ENCODE results near the gene KISS1R. TPM values are rescaled to one million over a fixed set of nuclear protein-coding genes. Genes with fewer than 3 reads are reported as not detected.

KISS1R gene
- total and polyA plus RNA-seq, 9 donors: 0.28 to 0.90 TPM; not detected in 7

GRCh38 chr19:882871-883497 is 34.1 kb upstream of the KISS1R start:
- 83 to 88% (median 85%) methylated on average over 30 of the region's 30 CpGs for WGBS, 3 donors
- Histone ChIP-seq H3K4me1 (ENCODE audit: insufficient read depth) (no peaks in the 10 kb centered on the region), H3K9me3 (no peaks in the 10 kb centered on the region), H3K36me3 (no peaks in the 10 kb centered on the region), H3K27ac (no peak overlapping the region), H3K27me3 (no peaks in the 10 kb centered on the region), H3K4me3 (no peak overlapping the region)
- no peak for TF ChIP-seq POLR2A (IDR thresholded peaks at IDR 0.05)
- no peak for TF ChIP-seq EP300 (IDR thresholded peaks at IDR 0.05)
- no peak for TF ChIP-seq CTCF (IDR thresholded peaks at IDR 0.05)
- intact Hi-C loops (cut with DNase I): no loop called here
- no peak for DNase-seq

GRCh38 chr19:883661-884211 is 33.4 kb upstream of the KISS1R start:
- intact Hi-C loops (cut with DNase I): no loop called here
- no peak overlapping the region for H3K4me3 ChIP-seq
- no peaks in the 10 kb centered on the region for H3K27me3 ChIP-seq
- 88 to 89% (median 89%) methylated on average over 22 of the region's 22 CpGs for WGBS, 3 donors
- H3K9me3 ChIP-seq: no peaks in the 10 kb centered on the region
- DNase-seq: no peak
- no peak for TF ChIP-seq POLR2A (IDR thresholded peaks at IDR 0.05)
- no peaks in the 10 kb centered on the region for H3K36me3 ChIP-seq
- H3K4me1 ChIP-seq (ENCODE audit: insufficient read depth): no peaks in the 10 kb centered on the region
- H3K27ac ChIP-seq: no peak overlapping the region

GRCh38 chr19:884420-885211 is 32.5 kb upstream of the KISS1R start:
- Histone ChIP-seq H3K36me3 (no peaks in the 10 kb centered on the region), H3K27me3 (no peaks in the 10 kb centered on the region), H3K4me3 (no peak overlapping the region), H3K4me1 (ENCODE audit: insufficient read depth) (no peaks in the 10 kb centered on the region), H3K27ac (no peak overlapping the region), H3K9me3 (no peaks in the 10 kb centered on the region)
- TF ChIP-seq EP300 (IDR thresholded peaks at IDR 0.05) (no peak), POLR2A (IDR thresholded peaks at IDR 0.05) (no peak), CTCF (IDR thresholded peaks at IDR 0.05) (no peak)
- intact Hi-C loops (cut with DNase I): no loop called here
- DNase-seq: no peak
- WGBS, 3 donors: 87 to 91% (median 89%) methylated on average over 46 to 51 of the region's 51 CpGs

- Histone ChIP-seq H3K9me3 (no peaks in the 10 kb centered on the region), H3K36me3 (no peaks in the 10 kb centered on the region), H3K27me3 (no peaks in the 10 kb centered on the region), H3K27ac (no peak overlapping the region), H3K4me1 (ENCODE audit: insufficient read depth) (no peaks in the 10 kb centered on the region), H3K4me3 (no peak overlapping the region)
- intact Hi-C loops (cut with DNase I): no loop called here
- WGBS, 3 donors: 94 to 95% (median 94%) methylated on average over 63 to 64 of the region's 64 CpGs
- DNase-seq: no peak
- TF ChIP-seq POLR2A (IDR thresholded peaks at IDR 0.05) (no peak), CTCF (IDR thresholded peaks at IDR 0.05) (no peak), EP300 (IDR thresholded peaks at IDR 0.05) (no peak)
These were observed 31.5 kb upstream of the KISS1R start for GRCh38 chr19:885536-886224.
